HG02885 (cell line): Measurements from ENCODE around the gene SLC24A4.

Experiments
- ATAC-seq: cut with Tn5 transposase; IDR thresholded peaks from one replicate; pipeline ENCODE4 v1.9.1; 2021; ENCODE audit warnings: mild to moderate bottlenecking; ENCODE audit not compliant: unreplicated experiment, poor library complexity

SLC24A4 gene

GRCh38 chr14:92430686-92431085, 107.7 kb downstream of the SLC24A4 start:
- ATAC-seq, result no peak

GRCh38 chr14:92431199-92431725, 108.3 kb downstream of the SLC24A4 start:
- no peak for ATAC-seq

DNA sequence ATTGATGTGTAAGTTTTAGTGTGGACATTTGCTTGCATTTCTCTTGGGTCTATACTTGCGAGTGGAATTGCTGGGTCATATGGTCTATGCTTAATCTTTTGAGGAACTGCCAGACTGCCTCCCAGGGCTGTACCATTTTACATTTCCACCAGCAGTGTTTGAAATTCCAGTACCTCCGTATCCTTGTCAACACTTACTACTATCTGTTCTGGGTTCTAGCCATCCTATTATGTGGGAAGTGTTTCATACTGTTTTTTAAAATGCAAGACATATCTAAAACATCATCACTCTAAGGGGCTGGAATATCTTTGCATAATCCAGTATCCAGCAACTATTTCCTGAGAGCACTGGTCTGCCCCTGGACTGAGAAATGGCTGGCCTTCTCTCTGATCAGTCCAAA, 110.4 kb downstream of the SLC24A4 start:
- ATAC-seq, result no peak

GRCh38 chr14:92435154-92435553, 112.2 kb downstream of the SLC24A4 start:
- no peak for ATAC-seq

DNA sequence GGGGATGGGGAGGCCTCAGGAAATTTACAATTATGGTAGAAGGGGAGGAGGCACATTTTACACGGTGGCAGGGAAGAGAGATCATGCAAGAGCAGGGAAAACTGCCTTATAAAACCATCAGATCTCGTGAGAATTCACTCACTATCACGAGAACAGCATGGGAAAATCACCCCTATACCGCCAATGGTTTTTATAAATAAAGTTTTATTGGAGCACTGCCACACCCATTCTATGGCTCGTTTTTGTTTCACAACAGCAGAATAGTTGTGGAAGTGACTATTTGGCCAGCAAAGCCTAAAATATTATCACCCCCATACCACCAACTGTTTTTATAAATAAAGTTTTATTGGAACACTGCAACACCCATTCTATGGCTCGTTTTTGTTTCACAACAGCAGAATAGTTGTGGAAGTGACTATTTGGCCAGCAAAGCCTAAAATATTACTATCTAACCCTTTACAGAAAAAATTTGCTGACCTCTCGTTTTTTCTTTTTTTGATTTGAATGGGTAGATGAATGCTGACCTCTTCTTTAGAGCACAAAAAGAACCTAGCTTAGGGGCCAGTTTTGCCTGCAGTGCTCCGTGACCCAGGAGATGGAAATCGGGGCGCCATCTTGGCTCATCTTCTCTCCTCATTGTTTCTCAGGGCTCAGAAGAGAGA, 113.3 kb downstream of the SLC24A4 start:
- ATAC-seq, result no peak

- ATAC-seq, result no peak
Measured at GRCh38 chr14:92437309-92437708, 114.3 kb downstream of the SLC24A4 start.

DNA sequence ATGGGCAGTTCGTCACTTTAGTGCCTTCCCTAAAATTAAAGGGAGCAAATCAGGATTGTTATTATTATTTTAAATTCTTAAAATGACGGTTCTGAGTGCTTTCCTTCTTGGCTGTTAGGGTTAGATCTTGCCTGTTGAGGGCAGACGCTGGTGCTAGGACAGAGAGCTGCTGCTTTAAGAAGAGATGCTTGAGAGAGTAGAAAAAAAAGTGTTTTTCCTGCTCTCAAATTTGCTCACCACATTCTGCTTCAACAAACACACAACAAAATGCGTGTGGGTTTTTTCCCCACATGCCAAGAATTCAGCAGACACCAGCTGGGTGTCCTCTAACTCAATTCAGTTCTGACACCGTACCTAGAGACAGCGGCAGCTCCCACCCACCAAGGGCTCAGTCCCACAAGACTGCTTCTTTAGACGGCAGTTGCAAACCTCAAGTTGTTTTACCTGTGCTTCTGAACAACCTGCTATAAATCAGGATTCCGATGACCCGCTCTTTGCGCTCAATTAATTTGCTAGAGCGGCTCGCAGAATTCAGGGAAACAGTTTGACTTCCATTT, 114.8 kb downstream of the SLC24A4 start:
- no peak for ATAC-seq

DNA sequence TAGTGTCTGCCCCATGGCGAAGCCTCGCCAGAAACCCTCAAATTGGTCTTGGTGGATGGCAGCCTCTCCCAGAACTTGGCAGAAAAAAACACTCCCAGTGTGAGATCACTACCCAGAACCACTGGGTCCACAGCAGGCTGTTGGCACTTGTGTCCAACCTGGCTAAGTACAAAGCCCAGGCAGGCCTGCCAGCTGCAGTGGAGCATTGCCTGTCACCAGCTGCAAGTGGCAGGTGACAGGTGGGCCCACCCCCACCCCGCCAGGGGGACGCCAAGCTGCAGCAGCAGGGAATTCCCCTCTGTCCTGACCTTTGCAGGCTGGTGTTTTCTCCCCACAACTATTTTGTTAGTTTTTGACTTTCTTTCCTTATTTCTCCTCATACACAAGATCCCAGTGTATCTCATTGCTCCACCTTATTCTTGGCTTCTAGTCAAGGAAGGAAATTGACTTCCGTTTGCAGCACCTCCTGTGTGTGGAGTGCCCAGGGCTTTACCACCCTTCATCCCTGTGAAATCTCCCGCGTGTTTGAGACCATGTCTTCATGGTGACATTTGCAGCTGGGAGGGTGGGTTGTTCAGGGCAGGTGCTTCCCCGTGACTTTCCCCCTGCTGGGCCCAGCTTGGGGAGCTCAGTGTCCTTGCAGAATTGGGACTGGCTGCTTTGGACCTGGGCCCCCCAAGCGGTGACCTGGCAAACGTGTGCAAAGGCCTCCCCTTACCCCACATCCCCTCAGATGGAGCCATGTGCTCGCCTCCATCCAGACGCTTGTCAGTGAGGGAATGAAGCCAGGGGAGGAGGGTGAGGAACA, 116.8 kb downstream of the SLC24A4 start:
- no peak for ATAC-seq

GRCh38 chr14:92440345-92441003, 117.5 kb downstream of the SLC24A4 start:
- ATAC-seq, result no peak

GRCh38 chr14:92441751-92442504, 119.0 kb downstream of the SLC24A4 start:
- ATAC-seq, result no peak

DNA sequence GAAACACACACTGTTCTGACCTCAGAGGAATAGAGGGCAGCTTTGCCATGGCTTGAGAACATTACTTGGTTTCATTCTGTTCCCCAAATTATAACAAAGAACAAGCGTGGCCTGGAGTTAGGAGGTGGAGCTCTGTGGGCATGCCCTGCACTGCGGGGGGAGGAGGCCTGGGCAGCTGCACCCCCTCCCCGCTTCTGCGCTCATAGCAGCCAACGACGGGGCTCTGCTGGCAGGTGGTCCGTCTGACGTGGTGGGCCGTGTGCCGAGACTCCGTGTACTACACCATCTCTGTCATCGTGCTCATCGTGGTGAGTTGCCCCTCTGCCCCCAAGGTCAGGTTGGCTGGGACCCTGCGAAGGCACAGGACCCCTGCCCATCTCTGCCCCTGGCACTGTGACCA, 120.2 kb downstream of the SLC24A4 start:
- no peak for ATAC-seq

DNA sequence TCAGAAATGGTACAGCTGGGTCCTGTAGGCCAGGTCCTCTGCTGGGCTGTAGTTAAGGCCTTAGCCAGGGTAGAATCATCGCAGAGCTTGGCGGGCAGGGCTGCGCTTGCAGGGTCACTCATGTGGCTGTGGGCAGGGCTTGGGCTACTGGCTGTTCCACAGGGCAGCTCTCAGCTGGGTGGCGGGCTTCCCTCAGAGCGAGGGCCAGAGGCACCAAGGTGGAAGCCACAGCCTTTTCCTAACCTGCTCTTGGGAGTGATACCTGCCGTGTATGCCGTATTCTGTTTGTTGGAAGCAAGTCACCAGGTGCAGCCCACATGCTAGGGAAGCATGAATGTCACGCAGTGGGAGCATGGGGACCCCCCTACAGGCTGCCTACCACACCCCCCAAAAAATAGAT, 120.8 kb downstream of the SLC24A4 start:
- ATAC-seq, result no peak

DNA sequence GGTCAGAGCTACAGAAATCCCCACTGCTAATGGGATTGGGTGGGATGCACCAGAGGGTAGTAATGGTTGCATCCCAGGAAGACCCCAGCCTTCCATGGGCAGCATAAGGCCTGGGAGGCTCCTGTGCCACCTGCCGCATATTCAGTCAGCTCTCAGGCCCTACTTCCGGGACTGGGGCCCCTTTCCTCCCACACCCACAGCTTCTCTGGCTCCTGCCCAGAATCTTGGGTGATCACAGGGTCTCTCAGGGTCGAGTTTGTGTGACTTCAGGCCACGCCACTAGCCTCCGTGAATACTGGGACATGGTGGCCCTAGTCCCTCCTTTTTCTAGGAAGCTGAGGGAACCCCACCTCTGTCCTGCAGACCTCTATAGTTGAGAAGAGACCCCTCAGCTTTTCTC, 123.8 kb downstream of the SLC24A4 start:
- no peak for ATAC-seq

DNA sequence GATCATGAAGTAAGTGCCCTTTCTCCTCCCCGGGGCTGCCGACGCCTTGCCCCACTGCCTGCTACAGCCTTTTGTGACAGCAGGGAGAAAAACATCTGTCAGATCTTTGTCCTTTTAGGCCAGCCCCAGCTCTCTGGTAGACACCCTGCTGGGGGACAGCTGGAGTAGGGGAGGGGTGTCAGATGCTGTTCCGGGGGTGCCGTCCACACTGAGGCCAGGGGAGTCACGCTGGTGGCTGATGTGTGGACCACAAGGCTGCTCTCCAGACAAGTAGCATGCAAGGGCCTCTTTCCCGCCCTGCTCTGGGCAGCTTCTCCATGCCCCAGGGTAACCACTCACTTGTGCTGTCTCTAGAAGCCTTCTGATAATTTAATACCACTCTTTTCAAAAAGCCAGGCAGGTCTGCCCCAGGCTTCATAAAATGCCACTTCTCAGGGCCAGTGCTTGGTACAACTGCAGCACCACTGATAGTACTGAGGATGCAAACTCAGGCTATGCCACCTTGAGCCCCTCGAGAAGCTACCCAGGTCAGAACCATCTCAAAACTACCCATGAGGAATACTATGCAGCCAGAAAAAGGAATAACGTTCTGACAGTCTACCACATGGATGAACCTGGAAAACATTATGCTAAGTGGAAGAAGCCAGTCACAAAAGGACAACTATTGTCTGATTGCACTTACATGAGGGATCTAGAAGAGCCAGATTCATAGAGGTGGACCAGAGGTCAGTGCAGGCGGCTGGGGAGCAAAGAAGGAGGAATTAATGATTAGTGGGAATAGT, 124.6 kb downstream of the SLC24A4 start:
- no peak for ATAC-seq

DNA sequence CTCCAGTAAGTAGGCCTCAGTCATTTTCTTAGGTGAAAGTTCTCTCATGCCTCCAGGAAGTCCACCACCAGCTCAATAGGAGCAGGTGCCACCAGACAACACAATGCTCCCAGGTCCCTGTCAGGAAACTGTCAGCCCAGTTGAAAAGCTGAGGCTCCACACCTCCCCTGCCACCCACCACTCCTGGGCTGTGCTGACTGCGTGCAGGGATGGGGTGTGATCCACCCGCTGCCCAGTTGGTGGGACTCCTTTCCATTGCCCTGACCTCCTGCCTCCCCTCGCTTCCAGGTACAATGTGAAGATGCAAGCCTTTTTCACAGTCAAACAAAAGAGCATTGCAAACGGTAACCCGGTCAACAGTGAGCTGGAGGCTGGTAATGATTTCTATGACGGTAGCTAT, 125.8 kb downstream of the SLC24A4 start:
- no peak for ATAC-seq

DNA sequence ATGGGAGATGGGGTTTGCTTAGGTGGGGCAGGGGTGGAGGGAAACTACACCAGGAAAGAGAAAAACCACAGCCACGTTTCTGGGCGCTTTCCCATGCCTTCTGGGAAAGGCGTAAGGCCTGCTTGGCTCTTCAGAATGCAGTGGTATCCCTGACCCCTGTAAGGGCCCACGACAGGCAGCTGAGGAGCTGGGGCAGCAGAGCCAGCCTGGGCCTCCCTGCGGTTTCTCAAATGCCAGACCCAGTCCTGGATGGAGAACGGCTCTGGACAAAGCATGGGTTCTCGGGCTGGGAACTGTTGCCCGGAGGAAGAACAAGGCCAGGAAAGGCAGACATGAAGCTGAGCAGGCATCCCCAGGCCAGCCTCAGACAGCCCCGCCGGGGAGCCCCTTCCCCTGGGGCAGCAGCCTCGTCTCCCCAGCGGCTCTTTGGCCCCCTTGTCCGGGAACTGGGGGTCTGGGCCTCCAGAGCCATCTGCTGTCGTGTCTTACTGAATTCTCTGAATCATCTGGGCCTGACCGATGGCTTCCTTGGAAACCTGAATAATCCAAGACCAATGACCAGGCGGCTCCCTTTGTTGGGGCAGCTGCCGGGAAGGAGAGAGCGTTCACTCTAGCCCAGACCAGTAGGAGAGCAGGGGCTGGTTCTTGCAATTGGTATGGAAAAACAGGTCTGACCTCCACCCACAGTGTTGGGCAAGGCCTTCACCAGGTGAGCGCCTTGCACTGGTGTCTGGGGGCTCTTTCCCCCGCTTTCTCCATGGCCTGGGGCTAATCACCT, 126.6 kb downstream of the SLC24A4 start:
- ATAC-seq, result no peak

DNA sequence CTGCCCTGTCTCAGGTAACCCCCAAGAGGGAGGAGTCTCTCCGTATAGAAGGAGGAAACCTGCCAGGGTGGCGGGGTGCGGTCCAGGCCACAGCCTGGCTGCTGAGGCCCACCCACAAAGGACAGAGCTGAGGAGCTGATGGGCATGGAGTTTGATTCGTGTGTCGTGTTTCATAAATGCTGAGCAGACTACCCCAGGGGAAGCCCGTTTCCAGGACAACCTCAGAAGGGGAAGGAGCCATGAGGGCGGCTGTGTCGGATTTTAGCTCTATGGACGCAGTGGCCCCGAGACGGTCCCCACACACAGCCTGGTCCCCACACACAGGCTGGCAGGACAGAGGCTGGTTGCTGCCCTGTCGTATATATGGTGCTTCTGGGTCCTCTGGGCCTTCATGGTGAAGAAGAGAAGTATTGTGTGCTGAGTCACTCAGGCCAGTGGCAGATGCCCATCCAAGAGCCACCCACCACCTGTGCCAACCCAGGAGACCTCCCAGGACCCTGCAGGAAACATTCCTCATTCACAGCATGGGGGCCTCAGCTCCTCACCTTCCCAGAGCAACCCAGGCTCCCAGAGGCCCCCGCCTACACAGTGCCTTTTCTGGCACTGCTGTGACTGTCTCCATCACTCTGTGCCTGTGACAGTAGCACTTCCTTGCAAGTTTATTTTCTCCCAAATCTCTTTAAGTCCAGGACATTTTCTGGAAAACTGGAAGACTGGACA, 127.5 kb downstream of the SLC24A4 start:
- ATAC-seq, result no peak

DNA sequence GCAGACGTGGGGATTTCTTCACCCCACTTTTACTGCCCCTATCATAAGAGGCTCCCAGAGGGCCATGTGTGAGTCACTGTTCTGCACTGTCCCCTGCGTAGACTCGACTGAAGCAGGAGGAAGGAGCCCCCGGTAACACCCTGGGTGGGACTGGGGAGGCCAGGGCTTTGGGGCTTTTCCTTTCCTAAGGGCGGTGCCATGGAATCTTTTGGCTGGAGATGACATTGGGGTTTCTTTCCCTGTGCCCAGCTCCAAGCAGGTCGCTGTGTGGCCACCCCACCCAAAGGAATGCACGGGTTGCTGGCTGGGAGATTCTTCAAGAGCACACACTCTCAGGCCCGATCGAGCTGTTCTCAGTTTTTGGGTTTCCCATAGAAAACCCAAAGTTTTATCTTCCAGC, 128.3 kb downstream of the SLC24A4 start:
- ATAC-seq, result no peak
